Ascending aorta (tissue), 2 donors: ENCODE results near the gene ERICH4. TPM values are rescaled to one million over a fixed set of nuclear protein-coding genes. Genes with fewer than 3 reads are reported as not detected.
A peak's percentile ranks its signal among the peaks of the same experiment; 100 is the strongest.

Experiments used
- DNase-seq, 2 donors: peaks; one replicate each; pipeline ENCODE4 v3.0.0-alpha.2; 2019; ENCODE audit warnings: low spot score in 2 of 2
- H3K27ac ChIP-seq, 2 donors: fragments of 200-600 bp; sonication (generic); one replicate each; pipeline ENCODE4 v1.5.1; 2016 to 2017; ENCODE audit warnings: mild to moderate bottlenecking in 1 of 2
- H3K27me3 ChIP-seq: fragments of 200-600 bp; sonication (generic); one replicate; pipeline ENCODE4 v1.5.1; 2017
- H3K36me3 ChIP-seq, 2 donors: fragments of 200-600 bp; sonication (generic); one replicate each; pipeline ENCODE4 v1.5.1; 2016
- H3K4me1 ChIP-seq, 2 donors: fragments of 200-600 bp; sonication (generic); one replicate each; pipeline ENCODE4 v1.5.1; 2016 to 2017; ENCODE audit warnings: mild to moderate bottlenecking in 1 of 2
- H3K4me3 ChIP-seq, 2 donors: fragments of 200-600 bp; sonication (generic); one replicate each; pipeline ENCODE4 v1.5.1; 2016 to 2017; ENCODE audit warnings: mild to moderate bottlenecking in 1 of 2
- H3K9me3 ChIP-seq, 2 donors: fragments of 200-600 bp; sonication (generic); one replicate each; pipeline ENCODE4 v1.5.1; 2016
- intact Hi-C: fragments of 100-400 bp; cut with DNase I; formaldehyde crosslinking; loops from one replicate; pipeline ENCODE4 v1.15.1; 2023
- total RNA-seq: library from RNA; depleted of rRNA; stranded (reverse); fragments of >200 nt; gene quantifications from one replicate; pipeline ENCODE4 v1.1.0, GENCODE V29; 2016
- TF ChIP-seq, protein P1 (sequence below), 3 experiments: fragments of 200-600 bp in 2 of 3; fragments of 450-650 bp in 1 of 3; sonication (generic) in 2 of 3; IDR thresholded peaks; one replicate each; pipeline ENCODE4 v1.5.1; 2016 to 2019; ENCODE audit warnings: antibody characterized with exemption in 3 of 3, mild to moderate bottlenecking in 1 of 3, moderate library complexity in 1 of 3

Gene ERICH4
- total RNA-seq, 1 donor from 2014 or later: not detected

DNA sequence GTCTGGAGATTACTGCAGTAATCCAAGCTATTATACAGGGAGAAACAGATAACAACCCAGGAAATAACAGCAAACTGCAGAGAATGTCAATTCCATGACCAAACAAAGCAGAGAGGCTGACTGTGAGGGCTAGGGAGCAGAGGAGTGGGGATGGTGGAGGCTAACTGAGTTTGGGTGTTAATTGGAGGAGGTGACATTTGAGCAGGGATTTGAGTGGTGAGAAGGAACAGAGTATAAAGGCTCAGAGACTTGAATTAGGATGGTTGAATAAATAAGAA lies 6.3 kb upstream of the ERICH4 start:
- TF ChIP-seq, protein P1, sequence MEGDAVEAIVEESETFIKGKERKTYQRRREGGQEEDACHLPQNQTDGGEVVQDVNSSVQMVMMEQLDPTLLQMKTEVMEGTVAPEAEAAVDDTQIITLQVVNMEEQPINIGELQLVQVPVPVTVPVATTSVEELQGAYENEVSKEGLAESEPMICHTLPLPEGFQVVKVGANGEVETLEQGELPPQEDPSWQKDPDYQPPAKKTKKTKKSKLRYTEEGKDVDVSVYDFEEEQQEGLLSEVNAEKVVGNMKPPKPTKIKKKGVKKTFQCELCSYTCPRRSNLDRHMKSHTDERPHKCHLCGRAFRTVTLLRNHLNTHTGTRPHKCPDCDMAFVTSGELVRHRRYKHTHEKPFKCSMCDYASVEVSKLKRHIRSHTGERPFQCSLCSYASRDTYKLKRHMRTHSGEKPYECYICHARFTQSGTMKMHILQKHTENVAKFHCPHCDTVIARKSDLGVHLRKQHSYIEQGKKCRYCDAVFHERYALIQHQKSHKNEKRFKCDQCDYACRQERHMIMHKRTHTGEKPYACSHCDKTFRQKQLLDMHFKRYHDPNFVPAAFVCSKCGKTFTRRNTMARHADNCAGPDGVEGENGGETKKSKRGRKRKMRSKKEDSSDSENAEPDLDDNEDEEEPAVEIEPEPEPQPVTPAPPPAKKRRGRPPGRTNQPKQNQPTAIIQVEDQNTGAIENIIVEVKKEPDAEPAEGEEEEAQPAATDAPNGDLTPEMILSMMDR (IDR thresholded peaks at IDR 0.05): no peak
- no peak overlapping the region for H3K4me3 ChIP-seq
- intact Hi-C loops: loop anchor here (5.0 to 10.0 kb wide), 2 partner anchors 446 to 638 kb away; partner anchors contain the start of genes ARHGEF1, GRIK5 and ZNF574
- no peaks in the 10 kb centered on the region for H3K4me1 ChIP-seq
- H3K36me3 ChIP-seq: peaks cover 31 to 37% of the 10 kb centered on the region in 2 donors
- no peak for DNase-seq
- no peaks in the 10 kb centered on the region for H3K9me3 ChIP-seq
- H3K27me3 ChIP-seq: no peaks in the 10 kb centered on the region
- H3K27ac ChIP-seq: no peak overlapping the region

DNA sequence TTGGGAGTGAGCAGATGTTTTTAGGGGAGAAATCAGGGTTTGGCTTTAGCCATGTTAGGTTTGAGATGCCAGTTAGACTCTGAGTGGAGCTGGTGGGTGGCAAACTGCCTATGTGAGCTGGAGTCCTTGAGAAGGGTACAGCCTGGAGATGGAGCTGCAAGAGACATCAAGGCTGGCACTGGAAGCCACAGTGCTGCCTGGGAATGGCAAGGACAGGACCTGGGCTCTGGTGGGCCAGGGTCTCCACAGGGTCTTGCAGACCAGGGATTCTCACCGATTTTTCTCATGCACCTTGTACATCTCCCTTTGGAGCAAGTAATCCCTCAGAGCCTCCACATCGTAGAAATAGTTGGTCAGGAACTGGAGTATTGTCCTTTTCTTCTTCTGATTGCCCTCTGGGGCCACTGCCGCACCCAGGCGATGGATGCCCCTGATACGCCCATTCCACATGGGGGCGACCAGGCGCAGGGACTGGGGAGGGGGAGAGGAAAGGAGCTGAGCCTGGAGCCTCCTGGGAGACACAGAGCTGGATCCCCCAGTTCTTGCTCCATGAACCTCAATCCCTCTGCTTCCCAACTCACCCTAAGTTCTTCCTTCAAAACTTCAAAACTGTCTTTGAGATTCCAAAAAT lies 4.9 kb upstream of the ERICH4 start:
- Histone ChIP-seq H3K36me3 (peaks cover 17 to 23% of the 10 kb centered on the region in 2 donors), H3K4me3 (no peak overlapping the region), H3K27me3 (no peaks in the 10 kb centered on the region), H3K9me3 (no peaks in the 10 kb centered on the region), H3K27ac (no peak overlapping the region), H3K4me1 (no peaks in the 10 kb centered on the region)
- intact Hi-C loops: loop anchor here (5.0 to 10.0 kb wide), 2 partner anchors 444 to 637 kb away; partner anchors contain the start of genes ARHGEF1, GRIK5 and ZNF574
- TF ChIP-seq, protein P1 (IDR thresholded peaks at IDR 0.05): no peak
- no peak for DNase-seq

DNA sequence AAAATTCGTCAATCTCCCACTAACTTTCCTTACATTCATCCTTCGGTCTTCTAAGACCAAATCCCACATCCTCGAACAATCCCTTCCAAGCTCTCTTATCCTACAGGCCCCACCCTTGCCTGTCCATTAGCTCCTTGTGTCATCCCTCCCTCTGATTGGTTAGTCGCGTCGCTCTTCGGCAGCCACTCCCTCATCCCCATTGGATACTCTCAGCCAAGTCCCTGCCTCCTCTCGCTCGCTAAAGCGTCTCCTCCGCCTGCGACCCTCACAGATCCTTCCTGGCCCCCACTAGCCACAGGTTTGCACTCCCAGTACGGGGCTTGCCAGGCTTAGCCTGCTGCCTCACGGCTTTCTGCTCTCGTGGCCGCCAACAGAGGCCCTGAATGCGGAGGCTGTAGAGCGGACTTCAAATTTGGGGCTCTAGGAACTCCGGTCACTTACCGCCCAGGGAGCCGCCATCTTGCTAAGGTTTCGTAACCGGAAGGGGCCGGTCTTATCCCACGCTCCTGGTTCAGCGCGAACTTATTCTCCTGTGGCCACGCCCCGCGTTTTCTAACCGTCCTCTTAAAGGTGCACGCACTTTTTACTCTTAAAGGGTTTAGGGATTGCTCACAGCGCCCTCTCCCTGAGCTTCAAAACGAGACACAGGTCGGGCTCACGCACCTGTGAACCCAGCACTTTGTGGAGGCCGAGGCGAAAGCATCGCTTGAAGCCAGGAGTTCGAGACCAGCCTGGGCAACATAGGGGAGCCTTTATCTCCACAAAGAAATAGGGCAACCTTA lies 3.3 kb upstream of the ERICH4 start, which contains the start of gene DMAC2:
Gene DMAC2, minus strand, starts transcription at position 472 of the 782 bp plus-strand sequence. Its CDS starts 13 bp downstream, at position 459.
- Histone ChIP-seq H3K9me3 (no peaks in the 10 kb centered on the region), H3K27me3 (no peaks in the 10 kb centered on the region), H3K4me1 (no peaks in the 10 kb centered on the region), H3K27ac (peak within 1 kb of the TSS; percentile 90 to 92), H3K36me3 (peaks cover 13 to 16% of the 10 kb centered on the region in 2 donors), H3K4me3 (peak within 1 kb of the TSS; percentile 66 to 78)
- peak; percentile 90 to 99 for DNase-seq
- TF ChIP-seq, protein P1 (IDR thresholded peaks at IDR 0.05): peak in 2 of 3 experiments; percentile 51 to 61
- intact Hi-C loops: loop anchor here (1.0 to 10.0 kb wide), 4 partner anchors 12 to 635 kb away; partner anchors contain the start of genes ARHGEF1, B3GNT8, BCKDHA and EXOSC5

DNA sequence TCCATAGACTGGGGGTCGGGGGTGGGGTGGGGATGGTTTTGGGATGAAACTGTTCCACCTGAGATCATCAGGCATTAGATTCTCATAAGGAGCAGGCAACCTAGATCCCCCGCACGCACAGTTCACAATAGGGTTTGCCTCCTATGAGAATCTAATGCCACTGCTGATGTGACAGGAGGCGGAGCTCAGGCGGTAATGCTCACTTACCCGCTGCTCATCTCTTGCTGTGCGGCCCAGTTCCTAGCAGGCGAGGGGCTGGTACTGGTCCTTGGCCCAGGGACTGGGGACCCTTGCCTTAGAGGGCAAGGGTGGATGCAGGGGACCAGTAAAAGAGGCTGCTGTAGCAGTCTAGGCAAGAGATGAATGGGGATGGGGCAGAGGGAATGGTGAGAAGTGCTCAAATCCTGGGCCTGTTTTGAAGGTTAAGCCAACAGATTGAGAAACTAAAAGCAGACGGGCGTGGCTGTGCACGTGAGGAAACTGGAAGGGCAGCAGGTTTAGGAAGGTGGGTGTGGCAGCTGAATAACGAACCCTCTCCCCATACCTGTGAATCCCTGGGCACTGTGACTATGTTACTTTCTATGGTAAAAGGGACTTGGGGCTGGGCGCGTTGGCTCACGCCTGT lies 1.5 kb upstream of the ERICH4 start:
- Histone ChIP-seq H3K4me1 (no peaks in the 10 kb centered on the region), H3K9me3 (no peaks in the 10 kb centered on the region), H3K27ac (no peak overlapping the region), H3K4me3 (no peak overlapping the region), H3K27me3 (no peaks in the 10 kb centered on the region), H3K36me3 (peaks cover 3 to 8% of the 10 kb centered on the region in 2 donors)
- DNase-seq: no peak
- TF ChIP-seq, protein P1 (IDR thresholded peaks at IDR 0.05): no peak
- intact Hi-C loops: no loop called here

DNA sequence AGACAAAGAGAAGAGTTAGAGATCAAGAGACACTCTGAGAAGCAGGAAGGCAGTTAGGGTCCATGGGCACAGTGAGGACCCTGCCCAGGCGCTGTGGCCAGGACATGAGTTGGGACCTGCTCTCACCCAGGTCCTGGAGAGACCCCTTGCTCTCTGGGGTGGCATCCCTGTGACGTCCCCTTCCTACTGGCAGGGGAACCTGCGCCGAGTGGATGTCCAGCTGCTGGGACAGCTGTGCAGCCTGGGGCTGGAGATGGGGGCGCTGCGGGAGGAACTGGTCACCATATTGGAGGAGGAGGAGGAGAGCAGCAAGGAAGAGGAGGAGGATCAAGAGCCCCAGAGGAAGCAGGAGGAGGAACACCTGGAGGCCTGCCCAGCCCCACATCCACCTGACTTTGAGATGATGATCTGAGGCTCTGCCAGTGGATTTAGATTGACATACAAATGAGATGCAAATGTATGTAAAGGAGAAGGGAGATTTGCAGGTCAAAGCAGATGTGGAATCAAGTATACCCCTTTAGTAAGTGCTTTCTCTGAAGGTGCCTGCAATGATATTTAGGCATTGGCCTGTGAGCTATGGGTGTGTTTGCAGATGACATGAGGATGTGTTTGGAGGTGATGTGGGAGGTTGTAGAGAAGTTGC lies 978 bp downstream of the ERICH4 start:
- TF ChIP-seq, protein P1 (IDR thresholded peaks at IDR 0.05): no peak
- intact Hi-C loops: no loop called here
- Histone ChIP-seq H3K27ac (no peak overlapping the region), H3K27me3 (no peaks in the 10 kb centered on the region), H3K36me3 (no peaks in the 10 kb centered on the region), H3K9me3 (no peaks in the 10 kb centered on the region), H3K4me1 (no peaks in the 10 kb centered on the region), H3K4me3 (no peak overlapping the region)
- DNase-seq: no peak
